ENCODE results near the gene LRRC57.

Gene LRRC57

DNA sequence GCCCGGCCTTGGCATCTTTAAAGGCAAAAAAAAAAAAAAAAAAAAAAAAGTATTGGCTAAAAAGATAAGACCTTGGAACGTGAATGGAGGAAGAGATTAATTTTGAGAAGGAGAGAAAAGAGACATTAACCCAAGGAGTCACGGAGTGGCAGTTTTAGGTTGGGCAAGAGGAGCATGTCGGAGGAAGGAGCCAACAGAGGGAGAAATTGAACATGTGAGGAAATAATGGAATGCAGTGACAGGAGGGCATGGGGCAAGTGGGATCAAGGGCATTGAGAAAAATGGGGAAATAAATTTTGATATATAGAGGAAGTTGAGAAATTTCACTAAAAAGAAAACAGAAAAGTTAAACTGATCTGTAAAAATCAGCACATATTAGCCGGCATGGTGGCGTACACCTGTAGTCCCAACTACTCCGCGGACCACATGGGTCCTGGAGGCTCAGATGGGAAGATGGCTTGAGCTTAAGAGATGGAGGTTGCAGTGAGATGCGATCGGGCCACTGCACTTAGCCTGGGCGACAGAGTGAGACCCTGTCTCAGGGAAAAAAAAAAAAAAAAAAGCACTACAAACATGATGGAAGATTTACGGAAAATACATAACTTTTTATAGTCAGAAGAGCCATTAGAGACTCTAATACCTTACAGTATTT, 1.3 kb upstream of the LRRC57 start:
- DNase-seq (ENCODE audit: low read depth in 2 of 2, low spot score in 1 of 2), result no peak

DNA sequence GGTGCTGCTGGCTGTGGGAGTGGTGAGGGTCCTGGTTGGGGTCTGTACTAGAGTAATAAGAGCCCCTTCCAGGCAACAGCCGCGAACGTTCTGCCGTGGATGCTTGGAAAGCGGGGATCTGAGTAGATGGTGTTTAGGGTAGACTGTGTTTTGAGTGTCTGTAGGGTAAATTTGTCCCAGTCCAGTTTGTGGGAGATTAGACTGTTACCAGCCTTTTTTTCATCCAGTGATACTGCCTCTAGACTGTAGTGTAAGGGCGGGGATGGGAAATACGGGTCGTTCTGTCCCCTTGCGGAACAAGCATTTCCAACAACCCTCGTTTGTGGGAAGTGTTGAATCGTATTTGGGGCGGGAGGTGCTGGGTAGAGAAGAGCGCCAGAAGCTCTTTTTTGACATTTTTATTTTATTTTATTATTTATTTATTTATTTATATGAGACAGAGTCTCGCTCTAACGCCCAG, 469 bp upstream of the LRRC57 start:
- DNase-seq (ENCODE audit: low read depth in 2 of 2, low spot score in 1 of 2), result no peak

DNA sequence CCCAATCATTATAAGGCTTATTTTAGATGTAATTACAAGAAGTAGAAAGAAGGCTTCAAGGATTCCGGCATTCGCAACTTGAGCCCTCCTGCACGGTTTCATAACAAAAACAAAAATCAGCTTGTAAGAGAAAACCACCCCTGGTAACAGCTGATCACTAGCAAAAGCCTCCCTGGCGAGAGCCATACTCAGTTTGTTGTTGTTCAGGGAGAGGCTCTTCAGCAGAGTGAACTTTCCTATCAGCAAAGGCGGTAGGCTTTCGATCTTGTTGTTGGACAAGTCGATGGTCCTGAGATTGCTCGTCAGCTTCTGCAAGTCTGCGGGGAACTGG, 710 bp downstream of the LRRC57 start:
- DNase-seq (ENCODE audit: low read depth in 2 of 2, low spot score in 1 of 2), result no peak

DNA sequence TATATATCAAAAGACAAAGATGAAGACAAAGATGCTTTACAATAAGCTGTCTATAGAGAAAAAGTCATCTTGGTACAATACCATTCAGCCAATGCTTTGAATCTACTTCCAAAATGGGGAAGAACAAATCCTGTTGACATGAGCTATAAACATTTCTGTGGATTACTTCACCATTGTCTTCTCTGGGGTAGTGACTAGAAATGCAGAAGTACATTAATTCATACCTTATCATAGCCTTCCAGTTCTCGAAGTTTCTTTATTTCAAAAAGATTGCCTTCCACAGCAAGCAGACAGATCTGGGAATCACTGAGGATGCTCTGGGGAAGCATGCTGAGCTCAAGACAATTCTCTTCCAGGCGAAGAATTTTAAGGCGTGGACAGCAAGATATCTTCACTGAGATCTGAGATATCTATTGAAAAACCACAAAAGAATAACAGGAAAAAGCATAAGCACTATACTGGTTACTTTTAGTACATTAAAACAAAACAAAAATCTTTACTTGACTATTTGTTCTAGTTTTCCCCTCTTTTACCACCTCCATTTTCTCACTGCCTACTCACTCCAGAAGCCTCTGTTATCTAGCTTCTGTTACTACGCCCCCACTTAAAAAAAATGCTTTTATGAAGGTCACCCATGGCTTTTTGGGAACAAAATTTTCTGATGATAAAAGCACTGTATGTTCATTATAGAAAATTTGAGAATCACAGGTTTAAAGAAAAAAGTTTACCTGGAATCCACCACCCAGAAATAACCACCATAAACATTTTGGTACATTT, 3.6 kb downstream of the LRRC57 start:
- DNase-seq (ENCODE audit: low read depth in 2 of 2, low spot score in 1 of 2), result no peak

DNA sequence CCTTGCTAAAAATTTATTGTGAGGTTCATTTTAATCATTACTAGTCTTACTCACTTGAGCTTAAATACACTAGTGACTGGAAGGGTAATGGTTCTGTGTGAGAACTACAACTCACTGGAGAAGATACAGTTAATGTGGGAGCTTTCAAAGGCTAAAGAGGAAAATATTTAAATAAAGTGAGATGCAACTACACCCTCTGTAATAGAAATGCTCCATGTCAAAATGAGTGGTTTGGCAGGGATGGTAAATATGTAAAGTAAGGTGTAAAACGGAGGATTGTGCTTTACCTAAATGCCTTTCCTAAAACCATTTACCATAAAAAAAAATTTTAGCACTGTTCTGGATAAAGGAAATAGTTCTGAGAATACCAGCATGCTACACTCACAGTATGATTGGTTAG, 15.3 kb downstream of the LRRC57 start:
- DNase-seq (ENCODE audit: low read depth in 2 of 2, low spot score in 1 of 2), result no peak

DNA sequence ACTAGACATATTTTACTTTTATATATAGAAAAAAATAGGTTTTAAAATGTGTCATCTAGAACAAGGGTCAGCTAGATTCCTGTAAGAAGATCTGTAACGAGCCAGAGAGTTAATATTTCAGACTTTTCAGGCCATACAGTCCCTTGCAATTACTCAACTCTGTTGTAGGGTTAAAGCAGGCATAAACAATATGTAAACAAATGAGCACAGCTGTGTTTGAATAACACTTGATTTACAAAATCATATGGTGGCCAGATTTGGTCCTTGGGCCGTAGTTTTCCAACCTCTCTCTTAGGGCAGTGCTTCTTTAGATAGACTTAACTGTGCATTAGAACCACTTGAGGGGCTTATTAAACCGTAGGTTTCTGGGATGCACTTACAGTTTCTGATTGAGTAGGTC, 19.6 kb downstream of the LRRC57 start:
- DNase-seq (ENCODE audit: low read depth in 2 of 2, low spot score in 1 of 2), result no peak

DNA sequence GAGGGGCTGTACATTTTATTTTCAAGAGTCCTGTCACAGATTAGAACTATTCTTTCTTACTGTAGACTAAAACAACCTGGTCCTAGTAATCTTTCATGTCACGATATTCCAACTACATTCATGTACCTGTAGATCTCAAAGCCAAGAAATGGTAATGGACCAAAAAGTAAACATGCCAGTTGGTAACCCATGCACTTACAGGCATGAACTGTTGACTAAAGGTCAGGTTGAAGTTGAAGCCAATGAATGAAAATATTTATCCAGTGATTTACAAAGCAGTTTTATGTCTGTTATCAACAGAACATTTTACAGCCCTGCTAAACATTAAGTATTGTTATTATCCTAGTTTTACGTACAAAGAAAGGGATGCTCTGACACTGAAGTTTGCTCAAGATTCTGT, 25.3 kb downstream of the LRRC57 start:
- DNase-seq (ENCODE audit: low read depth in 2 of 2, low spot score in 1 of 2), result no peak

DNA sequence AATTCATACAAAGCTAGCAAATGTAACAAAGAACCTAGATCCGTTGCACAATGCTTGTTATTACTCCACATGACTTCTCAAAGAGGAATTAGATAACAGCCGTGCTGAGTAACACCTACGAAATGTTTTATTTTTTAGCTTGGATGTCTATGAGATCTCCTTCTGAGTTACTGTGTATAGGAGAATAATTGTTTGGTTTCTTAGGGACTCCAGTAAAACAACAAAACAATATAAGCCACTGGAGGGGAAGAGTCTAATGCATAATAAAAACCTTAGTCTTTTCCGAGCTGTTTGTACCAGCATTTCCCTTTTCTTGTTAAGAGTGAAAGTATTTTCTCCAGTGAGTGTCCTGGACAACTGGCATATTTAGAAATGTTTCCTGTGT, 37.6 kb downstream of the LRRC57 start:
- no peak for DNase-seq (ENCODE audit: low read depth in 2 of 2, low spot score in 1 of 2)

DNA sequence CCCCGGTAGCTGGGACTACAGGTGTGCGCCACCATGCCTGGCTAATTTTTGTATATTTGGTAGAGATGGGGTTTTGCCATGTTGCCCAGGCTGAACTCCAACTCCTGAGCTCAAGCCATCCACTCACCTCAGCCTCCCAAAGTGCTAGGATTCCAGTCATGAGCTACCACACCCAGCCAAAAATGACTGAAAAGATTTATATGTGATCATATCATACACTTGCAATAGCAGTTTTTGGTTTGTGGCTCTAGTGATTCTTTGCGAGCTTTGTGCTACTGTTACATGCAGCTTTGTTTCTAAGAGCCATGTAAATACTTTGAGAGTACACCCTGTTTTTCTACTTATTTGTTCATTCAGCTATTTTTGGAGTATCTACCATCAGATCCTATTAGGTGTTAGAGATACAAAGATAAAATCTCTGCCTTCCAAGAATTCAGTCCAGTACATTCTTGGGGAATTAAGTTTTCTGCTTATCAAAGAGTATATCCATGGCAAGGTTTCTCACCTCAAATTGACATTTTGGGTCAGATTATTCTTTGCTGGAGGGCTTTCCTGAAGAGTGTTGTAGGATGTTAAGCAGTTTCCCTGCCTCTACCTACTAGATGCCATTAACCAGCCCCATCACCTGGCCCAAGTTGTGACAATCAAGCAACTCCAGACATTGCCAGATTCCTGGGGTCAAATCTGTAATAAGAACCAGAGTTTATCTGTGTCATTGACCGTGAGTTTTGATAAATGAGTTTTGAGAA, 38.2 kb downstream of the LRRC57 start:
- no peak for DNase-seq (ENCODE audit: low read depth in 2 of 2, low spot score in 1 of 2)

DNA sequence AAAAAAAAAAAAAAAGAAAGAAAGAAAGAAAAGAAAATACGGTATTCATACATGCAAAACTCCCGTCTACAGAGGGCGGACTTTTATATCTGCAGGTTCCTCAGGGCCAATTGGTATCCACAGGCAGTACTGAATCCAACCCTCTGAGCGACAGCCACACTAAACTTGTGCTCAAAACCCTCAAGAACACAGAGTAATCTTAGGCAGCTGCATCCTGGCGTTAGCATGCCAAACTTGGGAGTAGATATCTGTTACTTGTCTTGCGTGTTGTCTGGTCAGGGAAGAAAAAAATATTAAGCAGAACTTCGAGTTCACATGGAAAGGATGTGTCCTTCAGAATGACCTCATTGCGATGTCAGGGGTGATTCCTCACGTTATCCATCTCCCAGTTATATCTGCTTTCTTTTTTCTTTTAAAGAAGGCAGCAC, 40.3 kb downstream of the LRRC57 start:
- DNase-seq (ENCODE audit: low read depth in 2 of 2, low spot score in 1 of 2), result no peak

DNA sequence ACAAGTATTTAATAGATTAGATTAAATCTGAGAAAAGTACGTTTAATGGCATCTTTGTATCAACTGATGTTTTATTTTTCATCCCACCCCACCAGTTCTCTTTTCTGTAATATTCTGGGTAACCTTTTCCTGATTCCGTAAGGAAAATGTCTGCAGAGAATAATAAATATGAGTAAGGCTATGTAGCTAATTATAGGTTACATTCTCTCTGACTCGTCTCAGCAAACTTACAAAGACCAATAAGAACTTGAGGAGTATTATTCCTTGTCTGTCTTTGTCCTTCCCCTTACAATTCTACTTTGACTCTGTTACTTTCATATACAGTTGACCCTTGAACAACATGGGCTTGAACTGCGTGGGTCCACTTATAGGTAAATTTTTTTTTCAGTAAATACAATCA, 41.1 kb downstream of the LRRC57 start:
- no peak for DNase-seq (ENCODE audit: low read depth in 2 of 2, low spot score in 1 of 2)

DNA sequence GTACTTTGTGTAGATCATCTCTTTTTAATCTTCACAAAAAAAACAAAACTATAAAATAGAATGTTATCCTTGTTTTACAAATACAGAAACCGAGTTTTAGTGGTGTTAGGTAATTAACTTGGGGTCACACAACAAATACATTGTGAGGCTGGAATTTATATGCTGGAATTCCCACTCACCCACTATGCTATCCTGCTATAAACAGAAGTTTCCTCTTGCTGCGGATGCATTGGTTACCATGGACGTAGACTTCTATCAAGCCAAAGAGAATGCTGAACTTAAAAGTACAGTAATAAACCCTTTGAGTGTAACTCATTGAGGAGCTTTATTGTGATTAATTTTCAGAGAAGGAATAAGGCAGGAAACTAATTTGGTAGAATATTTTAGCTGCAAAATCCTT, 44.0 kb downstream of the LRRC57 start:
- no peak for DNase-seq (ENCODE audit: low read depth in 2 of 2, low spot score in 1 of 2)

DNA sequence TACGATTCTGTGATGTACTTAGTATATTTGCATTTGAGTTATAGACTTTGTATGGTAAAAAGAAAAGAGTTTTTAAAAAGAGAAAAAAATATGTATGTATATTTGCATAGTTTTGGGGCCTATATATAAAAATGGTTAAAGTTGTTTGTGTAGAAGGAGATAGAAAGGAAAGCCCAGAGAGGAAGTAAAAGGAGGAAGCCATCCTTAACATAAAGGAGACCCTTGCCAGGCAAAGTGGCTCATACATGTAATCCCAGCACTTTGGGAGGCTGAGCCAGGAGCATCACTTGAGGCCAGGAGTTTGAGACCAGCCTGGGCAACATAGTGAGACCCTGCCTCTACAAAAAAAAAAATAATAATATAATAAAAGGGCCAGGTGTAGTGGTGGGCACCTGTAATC, 44.8 kb downstream of the LRRC57 start:
- DNase-seq (ENCODE audit: low read depth in 2 of 2, low spot score in 1 of 2), result no peak

DNA sequence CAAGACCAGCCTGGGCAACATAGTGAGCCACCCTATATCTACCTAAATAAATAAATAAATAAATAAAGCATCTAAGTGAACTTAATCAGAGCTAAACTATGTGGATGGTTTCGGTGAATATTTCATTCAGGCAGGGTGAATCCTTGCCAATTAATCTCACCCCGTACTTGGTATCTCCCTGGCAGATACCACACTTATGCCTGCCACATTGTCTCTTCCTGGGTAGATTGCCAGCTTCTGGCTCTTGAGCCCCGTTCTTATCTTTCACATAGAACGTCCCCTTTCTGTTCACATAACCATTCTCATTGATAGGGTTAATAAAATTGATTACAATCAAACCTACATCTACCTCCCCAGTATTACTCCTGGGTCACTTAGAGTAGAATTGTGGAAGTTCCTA, 46.1 kb downstream of the LRRC57 start:
- DNase-seq (ENCODE audit: low read depth in 2 of 2, low spot score in 1 of 2), result no peak

DNA sequence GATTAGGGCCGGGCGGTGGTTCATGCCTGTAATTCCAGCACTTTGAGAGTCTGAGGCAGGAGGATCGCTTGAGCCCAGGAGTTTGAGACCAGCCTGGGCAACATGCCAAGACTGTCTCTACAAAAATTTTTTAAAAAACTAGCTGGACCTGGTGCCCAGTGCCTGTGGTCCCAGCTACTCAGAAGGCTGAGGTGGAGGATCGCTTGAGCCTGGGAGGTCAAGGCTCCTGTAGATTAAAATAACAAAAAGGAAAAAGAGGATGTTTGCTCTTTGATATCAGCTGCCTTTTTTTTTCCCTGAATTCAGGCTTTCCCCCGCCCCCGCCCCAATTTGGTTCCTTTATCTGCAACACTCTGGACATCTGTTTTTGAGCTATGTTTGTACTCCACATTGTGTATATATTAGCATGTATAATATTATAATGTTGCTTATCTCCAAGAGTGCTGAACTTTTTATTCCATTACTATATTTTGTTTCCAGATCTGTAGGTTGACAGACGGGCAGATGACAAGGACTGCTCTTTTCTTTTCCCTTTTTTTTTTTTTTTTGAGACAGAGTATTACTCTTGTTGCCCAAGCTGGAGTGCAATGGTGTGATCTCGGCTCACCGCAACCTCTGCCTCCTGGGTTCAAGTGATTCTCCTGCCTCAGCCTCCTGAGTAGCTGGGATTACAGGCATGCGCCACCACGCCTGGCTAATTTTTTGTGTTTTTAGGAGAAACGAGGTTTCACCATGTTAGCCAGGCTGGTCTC, 48.6 kb downstream of the LRRC57 start:
- DNase-seq (ENCODE audit: low read depth in 2 of 2, low spot score in 1 of 2), result no peak

DNA sequence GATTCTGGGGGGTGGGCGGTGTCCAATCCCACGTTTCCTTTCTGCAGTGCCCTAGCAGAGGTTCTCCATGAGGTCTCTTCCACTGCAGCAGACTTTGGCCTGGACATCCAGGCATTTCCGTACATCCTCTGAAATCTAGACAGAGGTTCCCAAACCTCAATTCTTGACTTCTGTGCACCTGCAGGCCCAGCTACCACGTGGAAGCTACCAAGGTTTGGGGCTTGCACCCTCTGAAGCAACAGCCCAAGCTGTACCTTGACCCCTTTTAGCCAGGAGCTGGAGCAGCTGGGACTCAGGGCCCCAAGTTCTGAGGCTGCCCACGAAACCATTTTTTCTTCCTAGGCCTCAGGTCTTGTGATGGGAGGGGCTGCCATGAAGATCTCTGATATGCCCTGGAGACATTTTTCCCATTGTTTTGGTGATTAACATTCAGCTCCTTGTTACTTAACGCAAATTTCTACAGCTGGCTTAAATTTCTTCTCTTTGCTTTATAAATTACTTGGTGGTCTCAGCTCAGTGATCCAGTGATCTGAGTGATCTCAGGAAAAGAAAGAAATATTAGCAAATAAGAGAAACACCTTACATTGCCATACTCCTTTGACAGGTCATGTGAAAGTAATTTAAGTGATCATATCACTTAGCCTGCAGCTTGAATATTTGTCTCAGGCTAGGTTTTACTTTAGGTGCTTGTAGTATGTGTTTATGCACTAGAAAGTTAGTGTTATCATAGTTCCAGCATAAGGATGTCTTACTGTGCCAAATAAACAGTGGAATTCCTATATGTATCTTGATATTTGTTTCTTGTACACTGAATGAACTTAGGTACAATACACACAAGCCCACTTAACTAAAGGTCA, 50.2 kb downstream of the LRRC57 start:
- no peak for DNase-seq (ENCODE audit: low read depth in 2 of 2, low spot score in 1 of 2)

DNA sequence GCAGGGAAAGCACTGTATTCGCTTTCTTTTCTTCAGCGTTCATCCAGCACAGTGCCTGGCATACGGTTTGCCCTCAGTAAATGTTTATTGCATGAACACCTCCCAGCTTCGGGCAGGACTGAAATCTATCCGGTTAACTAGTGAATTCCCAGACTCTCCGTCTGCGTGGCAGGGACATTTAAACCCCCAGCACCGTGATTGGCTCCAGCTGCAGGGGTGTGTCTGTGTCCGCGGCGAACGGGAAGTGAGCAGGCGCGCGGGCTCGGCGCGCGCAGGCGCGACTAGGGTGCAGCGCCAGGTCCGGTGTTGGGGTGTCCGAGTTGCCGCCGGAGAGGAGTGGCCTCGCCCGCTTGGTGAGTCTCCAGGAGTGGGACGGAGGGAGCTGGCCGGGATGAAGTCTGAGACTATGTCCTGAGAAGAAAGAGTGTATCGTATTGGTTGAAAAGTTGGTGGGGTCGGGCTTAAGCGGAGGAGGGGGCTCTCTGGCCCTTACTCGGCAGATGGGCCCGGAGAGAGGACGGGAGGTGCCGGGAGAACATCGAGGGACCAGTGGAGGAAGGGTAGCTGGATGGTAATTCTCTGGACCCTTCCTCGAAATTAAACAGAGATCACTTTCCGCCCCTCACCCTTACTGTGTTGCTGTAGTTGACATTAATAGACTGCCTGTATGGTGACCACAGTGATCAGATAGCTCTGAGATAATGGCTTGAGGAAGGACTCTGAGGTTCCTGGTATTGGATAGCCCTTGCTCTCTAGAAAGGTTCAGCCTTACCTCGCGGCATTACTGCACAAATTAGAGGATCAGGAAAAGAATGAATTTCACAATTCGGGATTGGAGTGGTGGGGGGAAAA, 53.0 kb downstream of the LRRC57 start, which contains the start of gene SNAP23:
Gene SNAP23 (plus strand): TSS at position 274 of the 852 bp plus-strand sequence. CDS start 16,213 bp downstream, outside the sequence.
- DNase-seq (ENCODE audit: low read depth in 2 of 2, low spot score in 1 of 2), result peak; percentile 31 to 67

DNA sequence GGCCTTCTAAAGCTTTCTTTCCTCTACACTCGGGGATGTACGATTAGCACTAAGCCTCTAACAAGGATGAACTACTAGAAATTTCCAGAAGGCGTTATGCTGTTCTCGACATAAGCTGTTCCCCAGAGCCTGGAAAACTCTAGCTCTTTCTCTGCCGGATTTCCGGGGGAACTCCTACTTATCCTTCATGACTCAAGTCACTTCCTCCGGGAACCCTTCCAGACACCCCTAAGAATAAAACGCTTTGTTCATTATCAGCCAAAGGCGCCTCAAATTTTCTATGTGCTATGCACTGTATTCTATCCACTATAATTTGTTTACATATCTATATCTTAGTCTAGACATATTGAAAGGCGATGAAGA, 53.6 kb downstream of the LRRC57 start:
- peak in 1 of 2 donors; percentile 7 for DNase-seq (ENCODE audit: low read depth in 2 of 2, low spot score in 1 of 2)

DNA sequence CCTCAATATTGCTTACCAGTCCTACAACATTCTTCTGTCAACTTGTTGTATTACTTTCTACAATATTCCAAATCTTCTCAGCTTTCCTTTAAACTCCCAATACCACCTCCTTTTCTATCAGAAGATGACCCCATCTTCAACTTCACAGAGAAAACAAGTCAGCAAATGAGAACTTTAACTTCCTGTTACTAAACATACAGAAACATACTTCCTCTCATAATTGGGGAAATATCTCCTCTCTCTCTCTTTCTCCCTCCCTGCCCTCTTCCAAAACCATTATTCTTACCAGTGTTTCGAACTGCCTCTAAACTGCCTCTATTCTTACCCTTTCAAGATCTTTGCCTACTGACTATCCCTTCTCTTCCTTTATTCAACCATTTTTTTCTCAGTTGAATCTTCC, 54.9 kb downstream of the LRRC57 start:
- no peak for DNase-seq (ENCODE audit: low read depth in 2 of 2, low spot score in 1 of 2)

All from stimulated activated CD8-positive, alpha-beta memory T cell treated with anti-CD3 and anti-CD28 coated beads, Interleukin-4, amount 100 ng/mL, for 4 hours (primary cell).